Keratinocyte (primary cell): ENCODE data around the gene SLC35B2. TPM values are rescaled to one million over a fixed set of nuclear protein-coding genes. Genes with fewer than 3 reads are reported as not detected.

Experiments used
- DNase-seq: peaks from one replicate; pipeline ENCODE4 v3.0.0-alpha.2; 2011; ENCODE audit warnings: low read depth, missing footprints, low spot score
- FAIRE-seq: peaks from 2 replicates; lab custom pipeline; 2011; peaks lifted over from hg19 to GRCh38; lab: Jason Lieb, UNC
- H2AFZ ChIP-seq: 2 replicates; pipeline ENCODE4 v1.6.0; 2012; ENCODE audit warnings: low read length, control low read depth, inconsistent platforms; ENCODE audit not compliant: control insufficient read depth
- H3K27ac ChIP-seq: 2 replicates; pipeline ENCODE4 v1.5.1; 2011; ENCODE audit warnings: low read length; ENCODE audit not compliant: control insufficient read depth, insufficient read depth
- H3K27me3 ChIP-seq: 3 replicates; pipeline ENCODE4 v1.6.0; 2011; ENCODE audit warnings: low read length; ENCODE audit not compliant: control insufficient read depth, insufficient read depth; ENCODE audit errors: extremely low read depth
- H3K36me3 ChIP-seq, 2 experiments: 2 replicates in 1 of 2; 3 replicates in 1 of 2; pipeline ENCODE4 v1.5.1; 2011; ENCODE audit warnings: low read length in 2 of 2, mild to moderate bottlenecking in 1 of 2; ENCODE audit not compliant: control insufficient read depth in 2 of 2, insufficient read depth in 2 of 2; ENCODE audit errors: extremely low read depth in 1 of 2
- H3K4me1 ChIP-seq: 3 replicates; pipeline ENCODE4 v1.5.1; 2011; ENCODE audit warnings: low read length; ENCODE audit not compliant: control insufficient read depth, insufficient read depth; ENCODE audit errors: extremely low read depth
- H3K4me2 ChIP-seq: 3 replicates; pipeline ENCODE4 v1.6.0; 2011; ENCODE audit warnings: low read depth, low read length; ENCODE audit not compliant: control insufficient read depth, insufficient read depth; ENCODE audit errors: extremely low read depth
- H3K4me3 ChIP-seq, 3 experiments: fragments of 200-600 bp in 1 of 3; sonication (generic) in 1 of 3; 2 replicates in 2 of 3; 3 replicates in 1 of 3; pipeline ENCODE4 v1.5.1; 2011 to 2016; ENCODE audit warnings: low read length in 3 of 3, mild to moderate bottlenecking in 3 of 3, control low read depth in 2 of 3, inconsistent platforms in 1 of 3, low read depth in 1 of 3, mixed read lengths in 1 of 3, mixed run types in 1 of 3, moderate library complexity in 1 of 3; ENCODE audit not compliant: control insufficient read depth in 2 of 3, insufficient read depth in 2 of 3; ENCODE audit errors: extremely low read depth in 1 of 3
- H3K79me2 ChIP-seq: 2 replicates; pipeline ENCODE4 v1.6.0; 2012; ENCODE audit warnings: low read length; ENCODE audit not compliant: control insufficient read depth, insufficient read depth
- H3K9ac ChIP-seq: 3 replicates; pipeline ENCODE4 v1.6.0; 2011; ENCODE audit warnings: low read length; ENCODE audit not compliant: control insufficient read depth, insufficient read depth; ENCODE audit errors: extremely low read depth
- H3K9me1 ChIP-seq: 3 replicates; pipeline ENCODE4 v1.6.0; 2011; ENCODE audit warnings: low read length; ENCODE audit not compliant: control insufficient read depth, insufficient read depth; ENCODE audit errors: extremely low read depth
- H3K9me3 ChIP-seq: 2 replicates; pipeline ENCODE4 v1.5.1; 2012; ENCODE audit warnings: low read depth, low read length; ENCODE audit not compliant: control insufficient read depth
- H4K20me1 ChIP-seq: 3 replicates; pipeline ENCODE4 v1.6.0; 2011; ENCODE audit warnings: low read length; ENCODE audit not compliant: control insufficient read depth, insufficient read depth; ENCODE audit errors: extremely low read depth
- EZH2 ChIP-seq: IDR thresholded peaks from one replicate; pipeline ENCODE4 v1.6.1; 2012; ENCODE audit warnings: inconsistent platforms, mild to moderate bottlenecking, low read length, moderate library complexity
- dilution Hi-C: fragments of 300-500 bp; cut with MboI; formaldehyde crosslinking; loops from one replicate; pipeline ENCODE4 v1.7.0; 2020; ENCODE audit warnings: low sequenced_read_pairs; ENCODE audit not compliant: extremely low pct_ligation_motif_present
- polyA plus RNA-seq, 5 experiments: library from polyadenylated mRNA; depleted of rRNA in 3 of 5; stranded (reverse) in 3 of 5; stranded (forward) in 1 of 5; unstranded in 1 of 5; fragments of >200 nt; gene quantifications; 1 replicate in 1 of 5; 2 replicates in 3 of 5; 3 replicates in 1 of 5; pipeline versions ENCODE4 v1.2.1 to v1.2.3, GENCODE V29; 2011 to 2012; ENCODE audit warnings: missing spikeins in 2 of 5, low read depth in 1 of 5, low replicate concordance in 1 of 5
- TF ChIP-seq, protein P1 (sequence below), 3 experiments: IDR thresholded peaks in 1 of 3; conservative IDR thresholded peaks in 1 of 3; optimal IDR thresholded peaks in 1 of 3; 2 replicates in 2 of 3; 3 replicates in 1 of 3; pipeline versions ENCODE3 to v1.5.1; 2011; ENCODE audit warnings: low read length in 3 of 3, mild to moderate bottlenecking in 3 of 3, moderate library complexity in 2 of 3, control low read depth in 1 of 3, inconsistent platforms in 1 of 3; ENCODE audit not compliant: insufficient read depth in 2 of 3; ENCODE audit errors: extremely low read depth in 1 of 3

The SLC35B2 gene
- polyA plus RNA-seq, 1 donor (not counting 4 experiments of a cell fraction or from before 2014, with no cell fraction given), result 69.9 TPM

DNA sequence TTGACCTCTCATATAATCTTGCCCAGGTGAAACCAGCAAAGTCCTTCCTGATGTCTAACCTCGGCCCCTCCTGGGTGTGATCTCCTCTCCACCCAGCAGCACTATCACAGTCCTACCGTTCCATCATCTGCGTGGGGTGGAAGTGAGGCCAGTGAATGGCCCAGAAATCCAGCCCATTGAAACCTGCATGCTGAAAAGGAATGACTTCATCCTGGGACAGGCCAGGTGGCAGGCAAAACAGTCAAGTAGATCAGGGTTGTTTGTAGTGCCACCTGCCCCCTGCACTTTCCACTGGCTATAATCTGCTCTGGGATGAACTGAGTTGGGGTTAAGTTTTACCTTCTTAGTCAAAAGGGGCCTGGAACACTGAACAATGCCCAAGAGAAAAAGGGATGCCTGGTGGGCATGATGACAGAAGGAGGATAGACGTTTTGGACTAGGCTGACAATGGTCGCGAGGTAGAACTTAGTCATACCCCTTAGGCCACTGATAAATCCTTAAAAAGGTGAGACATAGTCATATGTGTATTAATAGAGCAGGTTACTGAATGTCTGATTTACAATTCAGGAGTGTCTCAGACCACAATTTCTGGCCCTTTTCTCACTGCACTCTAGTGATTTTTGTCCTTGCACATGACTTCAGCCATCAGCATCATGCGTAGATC is 18.5 kb downstream of the SLC35B2 start:
- DNase-seq (no peak), FAIRE-seq (peak; percentile 55)
- peak overlapping the region; percentile 3 for H3K4me2 ChIP-seq
- dilution Hi-C loops, result no loop called here
- peaks cover 40% of the 10 kb centered on the region for H3K4me1 ChIP-seq
- no peak for TF ChIP-seq EZH2
- TF ChIP-seq, protein P1, sequence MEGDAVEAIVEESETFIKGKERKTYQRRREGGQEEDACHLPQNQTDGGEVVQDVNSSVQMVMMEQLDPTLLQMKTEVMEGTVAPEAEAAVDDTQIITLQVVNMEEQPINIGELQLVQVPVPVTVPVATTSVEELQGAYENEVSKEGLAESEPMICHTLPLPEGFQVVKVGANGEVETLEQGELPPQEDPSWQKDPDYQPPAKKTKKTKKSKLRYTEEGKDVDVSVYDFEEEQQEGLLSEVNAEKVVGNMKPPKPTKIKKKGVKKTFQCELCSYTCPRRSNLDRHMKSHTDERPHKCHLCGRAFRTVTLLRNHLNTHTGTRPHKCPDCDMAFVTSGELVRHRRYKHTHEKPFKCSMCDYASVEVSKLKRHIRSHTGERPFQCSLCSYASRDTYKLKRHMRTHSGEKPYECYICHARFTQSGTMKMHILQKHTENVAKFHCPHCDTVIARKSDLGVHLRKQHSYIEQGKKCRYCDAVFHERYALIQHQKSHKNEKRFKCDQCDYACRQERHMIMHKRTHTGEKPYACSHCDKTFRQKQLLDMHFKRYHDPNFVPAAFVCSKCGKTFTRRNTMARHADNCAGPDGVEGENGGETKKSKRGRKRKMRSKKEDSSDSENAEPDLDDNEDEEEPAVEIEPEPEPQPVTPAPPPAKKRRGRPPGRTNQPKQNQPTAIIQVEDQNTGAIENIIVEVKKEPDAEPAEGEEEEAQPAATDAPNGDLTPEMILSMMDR (optimal IDR thresholded peaks at IDR 0.05 in 1 of 3, IDR thresholded peaks at IDR 0.05 in 1 of 3, conservative IDR thresholded peaks at IDR 0.05 in 1 of 3; ENCODE audit: extremely low read depth in 1 of 3, insufficient read depth in 2 of 3, low read length in 3 of 3), result no peak
- H3K9ac ChIP-seq, result peak overlapping the region; percentile 39
- H3K9me1 ChIP-seq, result peaks cover 3% of the 10 kb centered on the region
- no peaks in the 10 kb centered on the region for H3K36me3 ChIP-seq
- H4K20me1 ChIP-seq, result no peaks in the 10 kb centered on the region
- H2AFZ ChIP-seq, result no peak overlapping the region
- no peaks in the 10 kb centered on the region for H3K9me3 ChIP-seq
- H3K27me3 ChIP-seq, result no peaks in the 10 kb centered on the region
- H3K79me2 ChIP-seq, result no peaks in the 10 kb centered on the region
- peak overlapping the region; percentile 48 for H3K27ac ChIP-seq
- H3K4me3 ChIP-seq, result no peak overlapping the region

- peaks cover 40% of the 10 kb centered on the region for H3K4me1 ChIP-seq
- no peaks in the 10 kb centered on the region for H3K9me3 ChIP-seq
- peaks cover 3% of the 10 kb centered on the region for H3K9me1 ChIP-seq
- no peaks in the 10 kb centered on the region for H3K79me2 ChIP-seq
- H3K27ac ChIP-seq, result peak overlapping the region; percentile 83
- no peaks in the 10 kb centered on the region for H3K27me3 ChIP-seq
- FAIRE-seq (no peak), DNase-seq (no peak)
- dilution Hi-C loops, result no loop called here
- H2AFZ ChIP-seq, result peak overlapping the region; percentile 62
- peaks cover 0 to 3% of the 10 kb centered on the region in 2 experiments for H3K36me3 ChIP-seq
- no peaks in the 10 kb centered on the region for H4K20me1 ChIP-seq
- peak overlapping the region; percentile 76 for H3K9ac ChIP-seq
- H3K4me3 ChIP-seq, result peak overlapping the region; percentile 44 to 69 (median 69)
- TF ChIP-seq, protein P1 (optimal IDR thresholded peaks at IDR 0.05 in 1 of 3, IDR thresholded peaks at IDR 0.05 in 1 of 3, conservative IDR thresholded peaks at IDR 0.05 in 1 of 3; ENCODE audit: extremely low read depth in 1 of 3, insufficient read depth in 2 of 3, low read length in 3 of 3), result peak; percentile 86 to 97 (median 92)
- no peak for TF ChIP-seq EZH2
- H3K4me2 ChIP-seq, result peak overlapping the region; percentile 85
These were observed 19.4 kb downstream of the SLC35B2 start for GRCh38 chr6:44237813-44238433.
